ENCODE measurements around the gene SMIM36.

SMIM36 gene

GRCh38 chr17:55543709-55544108 is 32.5 kb upstream of the SMIM36 start:
- H3K27ac ChIP-seq (ENCODE audit: low read depth, low read length, poor library complexity, severe bottlenecking) = no peak overlapping the region
- H3K9me3 ChIP-seq (ENCODE audit: low read length) = no peaks in the 10 kb centered on the region
- H3F3A ChIP-seq (ENCODE audit: insufficient read depth, low read length) = no peaks in the 10 kb centered on the region
- no peaks in the 10 kb centered on the region for H3K27me3 ChIP-seq (ENCODE audit: insufficient read depth, low read length)
- H4K20me1 ChIP-seq (ENCODE audit: insufficient read depth, low read length) = no peaks in the 10 kb centered on the region
- no peak overlapping the region for H2AFZ ChIP-seq (ENCODE audit: low read length)
- H3K9ac ChIP-seq (ENCODE audit: low read length) = no peak overlapping the region
- no peaks in the 10 kb centered on the region for H3K9me2 ChIP-seq (ENCODE audit: low read depth, low read length)
- H3K36me3 ChIP-seq (ENCODE audit: insufficient read depth, low read length) = no peaks in the 10 kb centered on the region
- no peak overlapping the region for H3K4me2 ChIP-seq (ENCODE audit: low read length)
- H3K4me3 ChIP-seq (ENCODE audit: low read depth, low read length, poor library complexity, severe bottlenecking) = no peak overlapping the region
- H3K4me1 ChIP-seq (ENCODE audit: insufficient read depth, low read length, severe bottlenecking) = no peaks in the 10 kb centered on the region
- TF ChIP-seq EZH2 (IDR thresholded peaks at IDR 0.05; ENCODE audit: borderline replicate concordance, low read length) (no peak), CTCF (IDR thresholded peaks at IDR 0.05; ENCODE audit: low read length) (no peak)
- H3K79me2 ChIP-seq (ENCODE audit: insufficient read depth, low read length) = no peaks in the 10 kb centered on the region

- H3K27ac ChIP-seq (ENCODE audit: low read depth, low read length, poor library complexity, severe bottlenecking) = no peak overlapping the region
- H2AFZ ChIP-seq (ENCODE audit: low read length) = no peak overlapping the region
- TF ChIP-seq EZH2 (IDR thresholded peaks at IDR 0.05; ENCODE audit: borderline replicate concordance, low read length) (no peak), CTCF (IDR thresholded peaks at IDR 0.05; ENCODE audit: low read length) (no peak)
- no peaks in the 10 kb centered on the region for H3K9me2 ChIP-seq (ENCODE audit: low read depth, low read length)
- no peaks in the 10 kb centered on the region for H3K9me3 ChIP-seq (ENCODE audit: low read length)
- H4K20me1 ChIP-seq (ENCODE audit: insufficient read depth, low read length) = no peaks in the 10 kb centered on the region
- H3F3A ChIP-seq (ENCODE audit: insufficient read depth, low read length) = no peaks in the 10 kb centered on the region
- H3K4me2 ChIP-seq (ENCODE audit: low read length) = no peak overlapping the region
- no peaks in the 10 kb centered on the region for H3K79me2 ChIP-seq (ENCODE audit: insufficient read depth, low read length)
- no peak overlapping the region for H3K4me3 ChIP-seq (ENCODE audit: low read depth, low read length, poor library complexity, severe bottlenecking)
- no peaks in the 10 kb centered on the region for H3K27me3 ChIP-seq (ENCODE audit: insufficient read depth, low read length)
- no peaks in the 10 kb centered on the region for H3K4me1 ChIP-seq (ENCODE audit: insufficient read depth, low read length, severe bottlenecking)
- H3K36me3 ChIP-seq (ENCODE audit: insufficient read depth, low read length) = no peaks in the 10 kb centered on the region
- H3K9ac ChIP-seq (ENCODE audit: low read length) = no peak overlapping the region
Measured at GRCh38 chr17:55540414-55541091, 29.3 kb upstream of the SMIM36 start.

GRCh38 chr17:55536205-55536604 is 25.0 kb upstream of the SMIM36 start:
- Histone ChIP-seq H3K4me2 (ENCODE audit: low read length) (no peak overlapping the region), H3K27me3 (ENCODE audit: insufficient read depth, low read length) (no peaks in the 10 kb centered on the region), H3K9me3 (ENCODE audit: low read length) (no peaks in the 10 kb centered on the region), H3K4me1 (ENCODE audit: insufficient read depth, low read length, severe bottlenecking) (no peaks in the 10 kb centered on the region), H2AFZ (ENCODE audit: low read length) (no peak overlapping the region), H3F3A (ENCODE audit: insufficient read depth, low read length) (no peaks in the 10 kb centered on the region), H3K27ac (ENCODE audit: low read depth, low read length, poor library complexity, severe bottlenecking) (no peak overlapping the region), H3K79me2 (ENCODE audit: insufficient read depth, low read length) (no peaks in the 10 kb centered on the region), H3K36me3 (ENCODE audit: insufficient read depth, low read length) (no peaks in the 10 kb centered on the region), H3K9me2 (ENCODE audit: low read depth, low read length) (no peaks in the 10 kb centered on the region), H3K4me3 (ENCODE audit: low read depth, low read length, poor library complexity, severe bottlenecking) (no peak overlapping the region), H4K20me1 (ENCODE audit: insufficient read depth, low read length) (no peaks in the 10 kb centered on the region), H3K9ac (ENCODE audit: low read length) (no peak overlapping the region)
- no peak for TF ChIP-seq EZH2 (IDR thresholded peaks at IDR 0.05; ENCODE audit: borderline replicate concordance, low read length)
- no peak for TF ChIP-seq CTCF (IDR thresholded peaks at IDR 0.05; ENCODE audit: low read length)
